HG02840 (cell line): ENCODE measurements around the gene PHYHD1.
A peak's percentile ranks its signal among the peaks of the same experiment; 100 is the strongest.

Experiments used
- ATAC-seq: cut with Tn5 transposase; IDR thresholded peaks from one replicate; pipeline ENCODE4 v1.9.1; 2021; ENCODE audit warnings: mild to moderate bottlenecking, moderate library complexity, moderate number of reproducible peaks; ENCODE audit not compliant: unreplicated experiment, low FRiP score

PHYHD1 gene

GRCh38 chr9:128920381-128921058 lies at the start of gene PHYHD1:
Gene PHYHD1, plus strand, starts transcription at chr9:128920982. Its CDS starts 1,342 bp downstream, at chr9:128922324.
- ATAC-seq, result no peak

- no peak for ATAC-seq
Observed at GRCh38 chr9:128877852-128878251, 42.9 kb upstream of the PHYHD1 start.

GRCh38 chr9:128881884-128882676 lies 38.7 kb upstream of the PHYHD1 start, which contains the start of the genes KYAT1 and LRRC8A:
Gene KYAT1, minus strand, starts transcription at chr9:128881950. Its CDS starts 36,545 bp downstream, at chr9:128845405.
Gene LRRC8A, plus strand, starts transcription at chr9:128882133. Its CDS starts 25,032 bp downstream, at chr9:128907165.
- ATAC-seq, result peak; percentile 90

- no peak for ATAC-seq
Observed at GRCh38 chr9:128882677-128883603, 37.8 kb upstream of the PHYHD1 start.

GRCh38 chr9:128884164-128884563 lies 36.6 kb upstream of the PHYHD1 start:
- no peak for ATAC-seq

GRCh38 chr9:128885376-128885775 lies 35.4 kb upstream of the PHYHD1 start:
- no peak for ATAC-seq

- ATAC-seq, result no peak
Observed at GRCh38 chr9:128885798-128886197, 35.0 kb upstream of the PHYHD1 start.

- ATAC-seq, result no peak
Observed at GRCh38 chr9:128886211-128886891, 34.4 kb upstream of the PHYHD1 start.

GRCh38 chr9:128887049-128887448 lies 33.7 kb upstream of the PHYHD1 start:
- no peak for ATAC-seq

- no peak for ATAC-seq
Observed at GRCh38 chr9:128887914-128888350, 32.9 kb upstream of the PHYHD1 start.

GRCh38 chr9:128891321-128892220 lies 29.2 kb upstream of the PHYHD1 start:
- no peak for ATAC-seq

- ATAC-seq, result no peak
Observed at GRCh38 chr9:128892221-128892921, 28.4 kb upstream of the PHYHD1 start.

- no peak for ATAC-seq
Observed at GRCh38 chr9:128893354-128893753, 27.4 kb upstream of the PHYHD1 start.

- no peak for ATAC-seq
Observed at GRCh38 chr9:128894764-128895163, 26.0 kb upstream of the PHYHD1 start.

- ATAC-seq, result no peak
Observed at GRCh38 chr9:128895556-128895955, 25.2 kb upstream of the PHYHD1 start.

GRCh38 chr9:128898382-128898781 lies 22.4 kb upstream of the PHYHD1 start:
- ATAC-seq, result no peak

GRCh38 chr9:128898845-128899565 lies 21.8 kb upstream of the PHYHD1 start:
- no peak for ATAC-seq
